Stimulated activated CD8-positive, alpha-beta memory T cell treated with anti-CD3 and anti-CD28 coated beads, Interleukin-4, amount 100 ng/mL, for 24 hours (primary cell): ENCODE results near the gene ANKRD22.
"Not testable (repeated sequence)": the region's sequence is repeated elsewhere in the genome, so short reads cannot be mapped to it uniquely, and the experiment has no call there.

ENCODE experiments used
- DNase-seq: peaks from one replicate; pipeline ENCODE4 v3.0.0-alpha.2; 2020; ENCODE audit warnings: low read depth

The ANKRD22 gene

DNA sequence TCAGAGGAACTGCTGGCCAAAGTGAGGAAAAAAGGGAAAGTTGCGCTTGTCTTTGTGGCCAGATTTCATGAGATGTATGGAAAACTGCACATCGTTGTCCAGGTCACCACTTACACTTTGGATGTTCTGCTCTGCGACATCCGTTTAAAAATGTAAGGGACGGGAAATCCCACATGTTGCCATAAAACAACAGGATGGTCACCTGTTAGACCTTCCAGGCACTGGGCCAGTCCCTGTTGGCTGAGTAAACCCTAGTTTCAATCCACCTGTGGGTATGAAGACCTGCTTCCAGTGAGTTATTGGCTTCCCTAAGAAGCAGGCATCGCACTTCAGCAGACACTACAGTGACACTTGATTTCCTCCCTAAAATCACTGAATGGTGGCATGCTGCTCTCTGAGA, 25.7 kb upstream of the ANKRD22 start:
- no peak for DNase-seq

- DNase-seq = no peak
These were observed 23.4 kb upstream of the ANKRD22 start for GRCh38 chr10:88875081-88875480.

GRCh38 chr10:88874281-88874680, 22.6 kb upstream of the ANKRD22 start:
- DNase-seq = no peak

- no peak for DNase-seq
These were observed 22.1 kb upstream of the ANKRD22 start for GRCh38 chr10:88873757-88874156.

DNA sequence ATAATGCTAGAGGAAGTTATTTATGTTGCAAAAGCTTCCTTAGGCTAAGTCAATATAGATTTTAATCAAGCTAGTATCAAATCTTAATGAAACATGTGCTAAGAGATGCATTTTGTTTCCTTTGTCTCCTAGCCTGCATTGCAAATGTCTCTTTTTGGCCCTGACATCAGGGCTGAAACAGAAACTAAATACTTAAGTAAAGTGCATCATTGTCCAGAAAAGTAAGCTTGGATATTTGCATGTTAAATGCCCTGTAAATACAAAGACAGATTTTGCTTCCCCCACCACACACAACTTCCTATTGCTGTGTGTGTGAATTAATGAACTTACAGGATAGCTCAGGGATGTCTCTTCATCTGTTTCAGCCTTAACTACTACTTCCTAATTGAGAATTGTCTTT, 18.4 kb upstream of the ANKRD22 start:
- DNase-seq = no peak

DNA sequence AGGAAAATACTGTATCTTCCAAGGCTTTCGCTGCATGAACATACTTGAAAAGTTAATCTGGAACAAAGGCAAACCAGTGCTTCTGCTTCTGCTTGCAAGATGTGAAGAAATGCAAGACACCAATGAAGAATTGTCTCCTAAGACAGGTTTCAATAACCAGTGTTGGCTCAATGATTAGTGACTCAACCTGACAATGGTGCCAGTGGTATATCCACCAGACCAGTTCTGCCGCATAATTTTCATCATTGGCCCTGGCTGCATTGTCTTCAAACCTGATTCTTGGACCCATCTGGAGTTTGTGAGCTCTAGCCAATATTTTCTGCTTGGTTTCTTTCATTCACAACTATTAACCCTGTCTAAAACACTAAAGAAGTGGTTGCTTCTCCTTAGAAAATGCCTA, 14.8 kb upstream of the ANKRD22 start:
- no peak for DNase-seq

DNA sequence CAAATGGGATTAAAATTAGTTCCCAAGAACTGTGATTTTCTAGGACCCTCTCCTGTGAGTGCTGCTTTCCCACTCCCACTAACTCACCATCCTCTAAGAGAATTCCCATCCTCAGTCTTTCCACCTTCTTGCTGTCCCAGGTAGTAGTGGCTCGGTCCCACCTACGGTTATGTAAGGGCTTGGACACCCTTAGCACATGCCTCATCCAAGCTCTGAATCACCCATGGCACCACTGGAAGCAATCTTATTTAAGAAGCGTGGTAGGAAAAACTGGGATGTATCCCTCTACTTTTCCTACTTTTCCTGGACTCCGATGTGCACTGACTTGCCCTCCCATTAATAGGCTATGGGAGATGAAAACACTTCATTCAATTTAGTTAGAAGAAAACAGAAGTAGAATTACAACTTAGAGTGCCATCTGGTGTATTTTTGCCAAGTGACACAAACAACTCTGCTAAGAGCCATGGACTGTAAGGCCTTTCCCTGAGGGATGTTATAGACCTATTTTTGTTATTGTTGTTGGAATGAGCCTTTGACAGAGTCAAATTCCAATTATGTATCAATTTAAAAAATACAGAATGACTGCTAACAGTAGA, 13.7 kb upstream of the ANKRD22 start:
- no peak for DNase-seq

GRCh38 chr10:88861036-88861435, 9.4 kb upstream of the ANKRD22 start:
- DNase-seq = no peak

DNA sequence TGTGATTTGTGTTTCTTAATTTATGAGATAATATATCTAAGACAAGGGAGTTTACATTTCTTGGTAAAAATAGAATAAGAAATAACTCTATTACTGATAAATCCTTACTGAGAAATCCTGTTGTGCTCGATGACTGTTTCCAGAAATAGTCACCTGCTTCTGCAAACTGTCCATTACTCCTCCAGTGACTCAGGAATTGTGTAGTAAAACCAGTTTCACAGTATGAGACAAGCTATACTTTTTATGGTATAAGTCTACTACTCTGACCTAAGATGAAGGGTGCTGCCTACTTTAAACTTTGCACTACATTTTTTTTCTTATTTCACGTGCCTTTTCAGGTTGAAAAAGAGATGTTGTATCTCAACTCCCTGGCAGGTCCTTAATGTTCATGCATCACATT, 6.8 kb upstream of the ANKRD22 start:
- DNase-seq = no peak

- DNase-seq = no peak
These were observed 6.2 kb upstream of the ANKRD22 start for GRCh38 chr10:88857831-88858230.

DNA sequence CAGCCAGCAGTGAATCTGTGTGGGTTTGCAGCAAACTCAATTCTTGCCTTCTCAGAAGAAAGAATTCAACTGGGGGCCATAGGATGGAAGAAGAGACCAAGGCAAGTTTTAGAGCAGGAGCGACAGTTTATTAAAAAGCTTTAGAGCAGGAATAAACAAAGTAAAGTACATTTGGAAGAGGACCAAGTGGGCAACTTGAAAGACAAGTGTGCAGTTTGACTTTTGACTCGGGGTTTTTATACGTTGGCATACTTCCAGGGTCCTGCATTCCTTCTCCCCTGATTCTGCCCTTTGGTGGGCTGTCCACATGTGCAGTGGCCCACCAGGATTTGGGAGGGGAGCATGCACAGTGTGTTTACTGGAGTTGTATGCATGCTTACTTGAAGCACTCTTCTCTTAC, 3.0 kb upstream of the ANKRD22 start:
- no peak for DNase-seq

DNA sequence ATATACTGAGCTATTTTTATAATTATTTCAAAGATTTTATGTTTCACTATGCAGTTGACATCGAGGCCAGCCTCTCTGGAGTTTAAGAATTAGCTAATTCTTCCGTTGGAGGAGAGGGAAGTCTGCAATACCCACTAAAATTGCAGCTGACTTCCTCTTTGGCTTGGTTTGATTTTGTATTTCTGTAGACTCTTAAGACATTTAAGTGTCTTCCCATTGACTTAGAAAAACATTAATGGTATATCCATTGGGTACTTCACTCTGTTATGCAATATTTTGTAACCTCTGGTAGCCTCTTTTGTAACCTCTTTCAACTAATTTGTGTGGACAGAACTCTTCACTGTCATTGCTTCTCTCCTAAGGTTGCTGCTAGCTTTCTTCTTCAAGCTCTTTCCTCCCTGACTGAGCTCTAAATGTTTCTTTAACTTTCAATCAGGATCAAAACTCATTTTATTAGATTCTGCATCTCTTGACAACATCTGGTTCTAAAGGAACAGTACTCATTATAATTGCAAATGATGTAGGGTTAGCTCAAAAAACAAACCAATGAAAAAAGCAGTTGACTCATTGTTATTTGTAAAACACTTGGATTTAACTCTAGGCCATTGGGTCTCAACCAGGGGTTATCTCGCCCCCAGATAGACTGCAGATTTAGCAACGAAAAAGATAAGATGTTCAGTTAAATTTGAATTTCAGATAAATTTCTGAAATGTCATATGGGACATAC, 1.7 kb upstream of the ANKRD22 start:
- no peak for DNase-seq

DNA sequence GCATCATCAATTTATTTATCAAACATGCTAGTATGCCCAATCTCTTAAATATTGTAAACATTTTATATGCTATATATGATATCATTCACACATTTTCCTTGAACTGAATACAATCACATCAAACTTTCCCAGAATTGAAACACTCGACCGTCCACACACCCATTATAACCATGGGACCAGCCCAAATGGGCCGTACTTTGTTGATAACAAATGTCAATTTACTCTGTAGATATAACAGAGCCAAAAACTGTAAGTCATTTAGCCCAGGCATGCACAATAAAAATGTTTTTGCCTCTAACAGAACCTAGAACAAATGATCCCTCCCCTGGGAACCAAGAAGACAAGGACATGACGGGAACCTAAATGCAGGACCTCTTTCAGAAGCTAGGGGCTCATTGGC, 683 bp upstream of the ANKRD22 start:
- no peak for DNase-seq

DNA sequence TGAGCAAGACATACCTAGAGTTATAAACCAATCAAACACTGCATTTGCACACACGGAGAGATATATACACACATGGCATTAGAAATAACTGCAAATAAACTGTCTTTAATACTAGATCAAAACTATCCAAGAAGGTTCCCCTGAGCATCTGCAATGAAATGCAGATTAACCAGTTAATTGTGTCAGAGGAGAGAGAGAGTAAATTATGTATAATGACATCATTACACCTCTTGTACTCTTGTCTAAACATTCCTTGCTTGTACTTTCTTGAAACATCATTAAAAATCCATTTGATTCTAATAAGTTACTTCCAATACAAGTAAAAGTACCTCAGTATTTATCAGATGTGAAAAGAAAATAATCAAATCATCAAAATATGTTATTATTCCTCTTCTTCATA, 932 bp downstream of the ANKRD22 start:
- DNase-seq = no peak

DNA sequence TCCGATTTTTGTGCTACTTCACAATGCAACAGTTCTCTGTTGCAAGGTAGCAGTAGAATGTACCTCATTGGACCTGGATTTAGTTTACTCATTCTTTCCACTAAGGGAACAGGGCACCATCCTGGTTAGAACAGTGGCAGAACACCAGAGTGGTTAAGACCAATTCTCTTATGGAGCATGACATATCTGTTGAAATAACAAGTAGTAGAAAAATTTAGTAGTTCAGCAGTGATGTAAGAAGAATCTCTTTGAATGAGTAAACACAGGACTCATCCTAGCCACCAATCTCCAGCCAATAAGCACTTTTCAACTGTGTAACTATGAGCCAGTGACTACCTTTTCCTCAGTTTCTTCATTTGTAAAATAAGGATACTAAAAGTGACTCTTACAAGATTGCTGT, 2.4 kb downstream of the ANKRD22 start:
- DNase-seq = no peak

- no peak for DNase-seq
These were observed 3.1 kb downstream of the ANKRD22 start for GRCh38 chr10:88848499-88848898.

DNA sequence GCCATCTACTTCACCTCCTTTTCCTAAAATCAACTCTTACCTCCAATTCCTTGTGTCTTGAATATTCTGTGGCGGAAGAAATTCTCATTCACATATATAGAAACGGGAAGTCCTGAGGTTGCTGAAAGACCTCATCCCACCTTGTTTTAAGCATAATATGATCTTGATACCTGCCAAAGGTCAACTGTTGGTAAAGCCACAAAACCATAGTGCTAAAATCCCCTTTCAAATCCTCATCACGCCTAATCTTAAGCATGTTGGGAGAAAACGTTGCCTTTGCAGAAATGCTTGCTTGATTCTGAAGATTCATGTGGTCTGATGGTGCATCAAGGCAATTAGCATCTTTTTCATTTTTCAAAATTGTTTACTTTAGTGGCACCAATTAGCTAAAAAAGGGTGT, 8.5 kb downstream of the ANKRD22 start:
- DNase-seq = no peak

DNA sequence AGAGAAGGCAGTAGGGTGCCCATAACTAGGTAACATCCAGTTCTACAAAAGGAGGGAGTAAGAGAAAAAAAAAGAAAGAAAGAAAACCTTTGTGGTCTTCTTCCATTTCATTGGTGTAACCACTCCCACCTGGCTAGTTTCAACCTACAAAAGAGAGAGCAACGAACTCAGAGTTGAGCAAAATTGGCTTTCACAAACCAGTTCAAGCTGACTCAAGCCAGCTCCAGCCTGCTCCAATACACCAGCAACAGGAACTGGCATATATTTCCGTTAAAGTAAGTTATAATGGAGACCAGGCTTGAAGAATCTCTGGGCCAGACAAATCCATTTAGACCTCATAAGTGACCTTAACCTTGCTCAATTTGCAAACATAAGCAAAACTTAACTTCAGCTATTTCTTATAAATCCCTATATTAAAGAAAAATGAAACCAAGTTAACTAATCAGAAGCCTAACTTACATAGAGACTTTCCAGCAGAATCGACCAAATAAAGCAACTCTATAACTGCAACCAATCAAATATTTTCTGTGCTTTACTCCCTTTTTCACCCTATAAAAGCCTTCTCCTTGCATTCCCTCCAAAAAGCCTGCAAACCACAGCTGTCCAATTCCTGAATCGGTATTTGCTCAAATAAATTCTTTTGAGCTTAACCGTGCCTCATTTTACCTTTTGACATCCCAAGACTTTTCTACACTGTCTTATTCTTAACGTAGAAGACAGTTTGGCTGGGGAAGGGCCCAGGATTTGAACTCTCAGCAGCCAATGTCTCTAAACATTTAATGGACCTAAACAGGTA, 10.1 kb downstream of the ANKRD22 start:
- DNase-seq = no peak

- no peak for DNase-seq
These were observed 10.8 kb downstream of the ANKRD22 start for GRCh38 chr10:88840881-88841280.

DNA sequence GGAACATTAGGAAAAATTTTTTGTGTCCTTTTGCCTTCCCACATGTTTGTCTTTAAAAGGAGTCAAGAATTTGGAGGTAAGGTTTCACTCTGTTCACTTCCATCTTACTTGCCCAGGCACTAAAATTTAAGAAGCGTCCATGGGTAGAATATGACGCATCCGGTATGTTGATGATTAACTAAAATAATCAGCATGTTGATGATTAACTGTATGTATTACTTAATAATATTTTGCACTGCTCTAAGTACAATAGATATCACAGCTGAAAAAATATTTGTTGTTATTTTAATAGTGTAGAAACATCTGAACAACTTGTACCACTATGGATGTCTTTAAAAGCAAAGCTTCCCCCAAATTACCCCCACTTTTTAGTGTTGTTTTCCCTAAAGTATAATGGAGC, 11.5 kb downstream of the ANKRD22 start:
- DNase-seq = no peak

DNA sequence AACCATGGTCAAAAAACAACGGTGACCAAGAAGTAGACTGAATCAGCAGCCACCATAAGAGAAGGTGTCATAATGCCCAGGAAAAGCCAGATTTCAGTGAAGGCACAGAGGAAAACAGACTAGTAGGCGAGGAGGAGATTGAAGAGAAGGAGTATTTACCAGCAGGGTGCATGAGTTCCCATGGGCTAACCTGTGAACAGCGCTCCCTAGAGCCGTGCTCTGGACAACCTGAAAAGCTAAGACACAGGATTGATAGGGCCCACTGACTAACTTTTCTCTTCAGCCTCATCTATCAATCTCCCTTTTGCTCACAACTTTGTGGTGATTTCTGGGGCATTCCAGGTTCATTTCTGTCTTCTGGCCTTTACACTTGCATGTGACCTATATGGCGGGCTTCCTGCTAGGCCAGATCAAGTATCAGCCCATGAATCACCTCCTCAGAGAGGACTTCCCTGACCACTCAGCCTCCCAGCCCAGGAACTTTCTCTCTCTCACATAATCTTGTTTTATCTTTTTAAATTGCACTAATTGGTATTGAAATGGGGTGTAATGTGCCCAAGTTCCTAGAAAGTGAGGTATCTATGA, 12.8 kb downstream of the ANKRD22 start:
- DNase-seq = no peak

GRCh38 chr10:88837632-88838031, 14.0 kb downstream of the ANKRD22 start:
- not testable (repeated sequence) for DNase-seq

- DNase-seq = no peak
These were observed 15.8 kb downstream of the ANKRD22 start for GRCh38 chr10:88835910-88836221.
